ENCODE results near the gene SLC44A2. TPM values are rescaled to one million over a fixed set of nuclear protein-coding genes. Genes with fewer than 3 reads are reported as not detected.

Gene SLC44A2
- total RNA-seq: 33.4 and 36.1 TPM in 2 replicates

DNA sequence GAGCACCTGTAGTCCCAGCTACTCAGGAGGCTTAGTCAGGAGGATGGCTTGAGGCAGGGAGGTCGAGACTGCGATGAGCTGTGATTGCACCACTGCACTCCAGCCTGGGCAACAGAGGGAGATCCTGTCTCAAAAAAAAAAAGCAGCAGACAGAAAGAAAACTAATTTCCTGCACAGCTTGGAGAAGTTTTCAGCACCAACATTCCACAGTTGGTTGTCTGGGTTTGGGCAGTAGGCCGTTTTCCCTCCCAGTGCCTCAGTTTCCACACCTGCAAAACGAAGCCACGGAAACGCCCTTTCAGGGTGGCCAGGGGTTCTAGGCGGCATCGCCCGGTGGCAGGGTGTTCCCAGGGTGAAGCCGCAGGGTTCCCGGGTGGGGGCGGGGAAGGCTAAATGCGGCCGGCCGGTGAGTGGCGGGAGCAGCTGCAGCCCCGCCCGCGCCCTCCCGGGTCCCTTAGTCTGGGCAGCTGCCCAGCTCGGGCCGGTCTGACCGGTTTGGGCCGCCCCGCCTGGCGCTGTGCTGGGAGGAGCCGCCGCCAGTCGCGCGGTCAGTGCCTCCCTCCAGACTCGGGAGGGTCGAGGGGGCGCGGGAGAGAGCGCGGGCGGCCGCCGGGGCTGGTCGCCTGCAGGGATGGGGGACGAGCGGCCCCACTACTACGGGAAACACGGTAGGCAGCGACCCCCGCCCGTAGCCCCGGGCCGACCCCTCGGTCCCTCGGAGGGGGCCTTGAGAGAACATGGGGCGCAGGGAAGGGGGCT is at the start of gene SLC44A2:
TSS of gene SLC44A2 (plus strand) at position 551 of the 759 bp plus-strand sequence. CDS start at position 632, 81 bp downstream.

DNA sequence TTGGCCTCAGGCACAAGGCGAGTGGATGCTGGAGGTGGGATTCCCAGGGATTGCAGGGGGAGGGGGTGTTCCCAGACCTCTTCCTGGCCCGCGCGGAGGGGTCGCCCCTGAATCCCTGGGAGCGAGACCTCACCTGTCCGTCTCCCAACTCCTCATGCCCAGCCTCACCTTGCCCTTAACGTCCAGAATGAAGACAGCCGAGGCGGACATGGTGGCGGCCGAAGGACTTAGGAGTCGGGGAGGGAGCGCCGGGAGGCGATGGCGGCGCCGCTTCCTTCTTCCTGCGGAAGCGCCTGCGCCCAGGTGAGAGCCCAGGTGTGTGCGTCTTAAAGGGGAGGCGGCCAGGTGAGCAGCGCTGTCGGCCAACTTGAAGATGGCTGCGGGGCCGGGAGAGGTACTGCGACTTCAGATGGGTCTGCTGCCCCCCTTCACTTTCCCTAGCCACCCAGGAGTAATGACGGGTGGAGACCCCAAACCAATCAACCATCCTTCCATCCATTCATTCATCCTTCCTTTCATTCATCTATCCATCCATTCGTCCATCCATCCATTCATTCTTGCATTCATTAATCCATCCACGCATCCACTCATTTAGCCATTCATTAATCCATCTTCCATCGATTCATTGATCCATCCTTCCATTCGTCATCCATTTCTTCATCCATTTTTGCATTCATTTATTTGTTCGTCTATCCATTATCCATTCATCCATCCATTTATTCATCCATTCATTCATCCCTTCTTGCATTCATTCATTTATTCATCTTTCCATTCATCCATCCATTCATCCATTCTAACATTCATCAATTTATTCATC is 38.1 kb upstream of the SLC44A2 start, which contains the start of gene AP1M2:
TSS of gene AP1M2 (minus strand) at position 291 of the 817 bp plus-strand sequence. CDS start at position 210, 81 bp downstream.

GRCh38 chr19:10653732-10654609 is 28.6 kb downstream of the SLC44A2 start, which contains the start of gene ILF3:
Gene ILF3, plus strand, starts transcription at chr19:10654346. Its CDS starts 16,260 bp downstream, at chr19:10670606.

Other genes starting within 250 kb of the SLC44A2 start
- 39.3 and 45.8 TPM in 2 replicates for gene TYK2, start 245.0 kb upstream of the SLC44A2 start, total RNA-seq
- gene CDC37, start 222.0 kb upstream of the SLC44A2 start, total RNA-seq: 127 and 132 TPM in 2 replicates
- gene PDE4A, start 205.0 kb upstream of the SLC44A2 start, total RNA-seq: 13.7 and 16.1 TPM in 2 replicates
- 71.9 and 86.3 TPM in 2 replicates for gene KEAP1, start 122.2 kb upstream of the SLC44A2 start, total RNA-seq
- gene S1PR5, start 108.1 kb upstream of the SLC44A2 start, total RNA-seq: not detected in 2 replicates
- 5.3 and 11.4 TPM in 2 replicates for gene ATG4D, start 81.6 kb upstream of the SLC44A2 start, total RNA-seq
- gene KRI1, start 59.5 kb upstream of the SLC44A2 start, total RNA-seq: 14.1 and 14.7 TPM in 2 replicates
- gene CDKN2D, start 56.6 kb upstream of the SLC44A2 start, total RNA-seq: 2.2 and 3.0 TPM in 2 replicates
- not detected in 2 replicates for gene AP1M2, start 38.2 kb upstream of the SLC44A2 start, total RNA-seq
- 67.3 and 73.1 TPM in 2 replicates for gene ILF3, start 28.8 kb downstream of the SLC44A2 start, total RNA-seq
- gene QTRT1, start 75.9 kb downstream of the SLC44A2 start, total RNA-seq: 20.8 and 27.6 TPM in 2 replicates
- 57.1 and 70.9 TPM in 2 replicates for gene DNM2, start 92.5 kb downstream of the SLC44A2 start, total RNA-seq
- gene TMED1, start 210.7 kb downstream of the SLC44A2 start, total RNA-seq: 37.4 and 47.1 TPM in 2 replicates
- 0.69 and 0.78 TPM in 2 replicates for gene C19orf38, start 222.9 kb downstream of the SLC44A2 start, total RNA-seq
- 35.6 and 38.9 TPM in 2 replicates for gene CARM1, start 246.0 kb downstream of the SLC44A2 start, total RNA-seq

Measured in cardiac ventricle fibroblast (primary cell).